HCT116 (cell line): ENCODE data around the gene RARB. TPM values are rescaled to one million over a fixed set of nuclear protein-coding genes. Genes with fewer than 3 reads are reported as not detected.

ENCODE experiments used
- ATAC-seq: fragments of 200-7000 bp; cut with Tn5 transposase; 2 replicates; pipeline ENCODE4 v1.9.1; 2020; ENCODE audit warnings: mild to moderate bottlenecking, moderate library complexity
- BruUV-seq: library from RNA; stranded (reverse); fragments of 400-500 nt; replicated peaks from 2 replicates; lab custom pipeline; 2021; lab: Mats Ljungman, UMichigan
- CTCF ChIA-PET: fragments of 300-600 bp; sonication (Branson Sonifier 250); formaldehyde crosslinking; loops from one replicate; lab custom pipeline; 2021; ENCODE audit warnings: antibody characterized with exemption; lab: Charles Lee
- POLR2A ChIA-PET: fragments of 300-600, 350-600 bp; sonication (Branson Sonifier 250); formaldehyde crosslinking; loops from one replicate; lab custom pipeline; 2021; ENCODE audit warnings: antibody characterized with exemption; lab: Charles Lee
- RAD21 ChIA-PET, 2 experiments: fragments of 300-600 bp; sonication (Branson Sonifier 250); formaldehyde crosslinking; loops; one replicate each; lab custom pipeline; 2023; ENCODE audit warnings: low total read pairs in 2 of 2; ENCODE audit not compliant: uncharacterized antibody in 2 of 2, unreplicated experiment in 2 of 2, low non-redundant PET in 1 of 2; lab: Charles Lee
- DNase-seq: peaks from one replicate; pipeline ENCODE4 v3.0.0-alpha.2; 2010; ENCODE audit warnings: low read depth, low spot score
- H2AFZ ChIP-seq: fragments of 200-600 bp; shearing (Covaris generic), sonication (generic); 2 replicates; pipeline ENCODE4 v1.6.1; 2017; ENCODE audit warnings: low read depth, mixed run types, mixed read lengths, antibody characterized with exemption, low read length; ENCODE audit not compliant: poor library complexity, severe bottlenecking
- H3K27ac ChIP-seq: 2 replicates; pipeline ENCODE4 v1.5.1; 2012; ENCODE audit warnings: low read depth, low read length
- H3K27me3 ChIP-seq: fragments of 200-600 bp; sonication (generic); 2 replicates; pipeline ENCODE4 v1.6.1; 2016; ENCODE audit warnings: mixed run types, low read length, mixed read lengths; ENCODE audit not compliant: insufficient read depth
- H3K36me3 ChIP-seq, 2 experiments: fragments of 200-500 bp in 1 of 2; fragments of 200-600 bp in 1 of 2; sonication (Bioruptor generic) in 1 of 2; sonication (generic) in 1 of 2; 2 replicates each; pipeline versions ENCODE4 v1.5.1 to v1.6.1; 2014 to 2016; ENCODE audit warnings: low read length in 2 of 2, inconsistent platforms in 1 of 2, mixed read lengths in 1 of 2, mixed run types in 1 of 2; ENCODE audit not compliant: insufficient read depth in 2 of 2, control insufficient read depth in 1 of 2
- H3K4me1 ChIP-seq, 2 experiments: fragments of 200-600 bp in 1 of 2; sonication (generic) in 1 of 2; 2 replicates each; pipeline versions ENCODE4 v1.5.1 to v1.6.1; 2012 to 2017; ENCODE audit warnings: low read length in 2 of 2, inconsistent platforms in 1 of 2, mild to moderate bottlenecking in 1 of 2, mixed read lengths in 1 of 2, mixed run types in 1 of 2, moderate library complexity in 1 of 2; ENCODE audit not compliant: insufficient read depth in 2 of 2, control insufficient read depth in 1 of 2
- H3K4me2 ChIP-seq: fragments of 200-600 bp; sonication (generic); 2 replicates; pipeline ENCODE4 v1.6.1; 2017; ENCODE audit warnings: mixed run types, low read length, mixed read lengths
- H3K4me3 ChIP-seq, 2 experiments: fragments of 200-600 bp in 1 of 2; sonication (generic) in 1 of 2; replicated peaks in 1 of 2; 2 replicates each; pipeline ENCODE4 v1.5.1; 2011 to 2016; ENCODE audit warnings: low read length in 2 of 2, control low read depth in 1 of 2, low read depth in 1 of 2, mild to moderate bottlenecking in 1 of 2, mixed read lengths in 1 of 2, mixed run types in 1 of 2
- H3K79me2 ChIP-seq: fragments of 200-600 bp; sonication (generic); 2 replicates; pipeline ENCODE4 v1.6.1; 2017; ENCODE audit warnings: mild to moderate bottlenecking, mixed run types, low read length, moderate library complexity, mixed read lengths; ENCODE audit not compliant: insufficient read depth
- H3K9ac ChIP-seq: fragments of 200-600 bp; sonication (generic); 2 replicates; pipeline ENCODE4 v1.6.1; 2016; ENCODE audit warnings: low read length, mixed read lengths
- H3K9me2 ChIP-seq: fragments of 200-600 bp; sonication (generic), shearing (Covaris generic); 2 replicates; pipeline ENCODE4 v1.6.1; 2017; ENCODE audit warnings: mixed run types, mild to moderate bottlenecking, moderate library complexity; ENCODE audit not compliant: insufficient read depth
- H3K9me3 ChIP-seq, 2 experiments: fragments of 200-500 bp in 1 of 2; fragments of 200-600 bp in 1 of 2; sonication (Bioruptor generic) in 1 of 2; sonication (generic) in 1 of 2; 2 replicates each; pipeline ENCODE4 v1.6.1; 2014 to 2017; ENCODE audit warnings: low read length in 2 of 2, mixed read lengths in 2 of 2, inconsistent platforms in 1 of 2, low read depth in 1 of 2, mild to moderate bottlenecking in 1 of 2, mixed run types in 1 of 2, moderate library complexity in 1 of 2; ENCODE audit not compliant: control insufficient read depth in 1 of 2, insufficient read depth in 1 of 2
- H4K20me1 ChIP-seq: fragments of 200-600 bp; sonication (generic), shearing (Covaris generic); 2 replicates; pipeline ENCODE4 v1.6.1; 2017; ENCODE audit warnings: mixed run types, mild to moderate bottlenecking, moderate library complexity; ENCODE audit not compliant: insufficient read depth
- ATF3 ChIP-seq: IDR thresholded peaks from 2 replicates; pipeline ENCODE4 v1.6.1; 2012
- CBX3 ChIP-seq: IDR thresholded peaks from 2 replicates; pipeline ENCODE4 v1.6.1; 2012; ENCODE audit warnings: low read depth
- CTCF ChIP-seq, 3 experiments: fragments of 200-600 bp in 1 of 3; sonication (generic) in 1 of 3; IDR thresholded peaks in 2 of 3; conservative IDR thresholded peaks in 1 of 3; 2 replicates each; pipeline ENCODE4 v1.5.1; 2012 to 2017; ENCODE audit warnings: low read depth in 2 of 3, low read length in 2 of 3, antibody characterized with exemption in 1 of 3, borderline replicate concordance in 1 of 3, control low read depth in 1 of 3, mild to moderate bottlenecking in 1 of 3, mixed read lengths in 1 of 3, mixed run types in 1 of 3, moderate library complexity in 1 of 3; ENCODE audit not compliant: insufficient read depth in 1 of 3
- EZH2phosphoT487 ChIP-seq: fragments of 200-600 bp; IDR thresholded peaks from 2 replicates; pipeline ENCODE4 v1.6.1; 2018; ENCODE audit warnings: antibody characterized with exemption, borderline replicate concordance
- FOSL1 ChIP-seq: IDR thresholded peaks from 2 replicates; pipeline ENCODE4 v1.6.1; 2012; ENCODE audit warnings: low read depth
- JUND ChIP-seq: IDR thresholded peaks from 2 replicates; pipeline ENCODE4 v1.6.1; 2012
- POLR2A ChIP-seq: IDR thresholded peaks from 2 replicates; pipeline ENCODE4 v1.7.0; 2011; ENCODE audit warnings: borderline replicate concordance; ENCODE audit not compliant: insufficient read depth, insufficient read length; ENCODE audit errors: extremely low read depth
- SP1 ChIP-seq: IDR thresholded peaks from 2 replicates; pipeline ENCODE4 v1.6.1; 2012; ENCODE audit warnings: low read depth
- SRF ChIP-seq: IDR thresholded peaks from 2 replicates; pipeline ENCODE4 v1.6.1; 2012; ENCODE audit warnings: low read depth
- YY1 ChIP-seq: IDR thresholded peaks from 2 replicates; pipeline ENCODE4 v1.6.1; 2011; ENCODE audit warnings: low read length, low read depth, moderate library complexity, mild to moderate bottlenecking; ENCODE audit not compliant: insufficient replicate concordance; ENCODE audit errors: extremely low read depth
- ZFX ChIP-seq: fragments of 450-650 bp; IDR thresholded peaks from 2 replicates; pipeline ENCODE4 v1.6.1; 2017
- ZNF274 ChIP-seq: fragments of 200-500 bp; sonication (Bioruptor generic); IDR thresholded peaks from 2 replicates; pipeline ENCODE4 v1.6.1; 2014; ENCODE audit warnings: mild to moderate bottlenecking, low read depth, low read length, inconsistent platforms
- intact Hi-C: fragments of 100-400 bp; cut with micrococcal nuclease; formaldehyde crosslinking; loops from 2 replicates; pipeline ENCODE4 v1.10.0; 2022
- total RNA-seq: library from RNA; stranded (reverse); gene quantifications from one replicate; pipeline ENCODE4 v1.2.1, GENCODE V29; 2021; ENCODE audit not compliant: unreplicated experiment

Gene RARB
- total RNA-seq, 1 experiment from 2014 or later, result not detected

GRCh38 chr3:25400587-25400986, 27.5 kb upstream of the RARB start (continued):
- TF ChIP-seq CBX3 (no peak), ZFX (no peak), FOSL1 (no peak), ZNF274 (no peak), ATF3 (no peak), SP1 (no peak), EZH2phosphoT487 (no peak), YY1 (no peak), POLR2A (no peak), SRF (no peak), JUND (no peak), CTCF (IDR thresholded peaks at IDR 0.05 in 2 of 3, conservative IDR thresholded peaks at IDR 0.05 in 1 of 3; ENCODE audit: borderline replicate concordance in 1 of 3, insufficient read depth in 1 of 3, low read depth in 2 of 3, low read length in 2 of 3) (no peak)
- TF ChIP-seq, all 23 proteins: peak for 0

- H4K20me1 ChIP-seq, result no peaks in the 10 kb centered on the region
- ATAC-seq (no peak), DNase-seq (no peak)
- no TSS peak for BruUV-seq
- no peak overlapping the region for H2AFZ ChIP-seq
- no peaks in the 10 kb centered on the region for H3K79me2 ChIP-seq
- ChIA-PET POLR2A (no interaction called here), RAD21 (no interaction called here), CTCF (interaction anchor here (0.7 kb wide), 1 partner anchor 38 kb away, joined by 5 read pairs; no protein-coding TSS in a partner anchor)
- TF ChIP-seq POLR2A, result no peak
- TF ChIP-seq YY1, result no peak
- TF ChIP-seq ZFX, result no peak
- H3K4me2 ChIP-seq, result no peak overlapping the region
- peaks cover 40% of the 10 kb centered on the region for H3K27me3 ChIP-seq
- intact Hi-C loops, result no loop called here
- no peak overlapping the region for H3K9ac ChIP-seq
- H3K4me3 ChIP-seq, result no peak overlapping the region
- no peaks in the 10 kb centered on the region for H3K9me3 ChIP-seq
- H3K4me1 ChIP-seq, result no peaks in the 10 kb centered on the region
- no peak overlapping the region for H3K27ac ChIP-seq
- no peaks in the 10 kb centered on the region for H3K9me2 ChIP-seq
- H3K36me3 ChIP-seq, result no peaks in the 10 kb centered on the region
Measured at GRCh38 chr3:25403968-25404367, 24.1 kb upstream of the RARB start.
